Rectal smooth muscle tissue (tissue), 1 donor: ENCODE results near the gene ADPRHL1.

ENCODE experiments used
- H3K27ac ChIP-seq: one replicate; pipeline ENCODE4 v1.7.0; 2013; ENCODE audit warnings: low read depth, low read length, inconsistent platforms
- H3K27me3 ChIP-seq: one replicate; pipeline ENCODE4 v1.7.0; 2013; ENCODE audit warnings: low read length; ENCODE audit not compliant: control insufficient read depth, insufficient read depth
- H3K36me3 ChIP-seq: one replicate; pipeline ENCODE4 v1.7.0; 2013; ENCODE audit warnings: low read length; ENCODE audit not compliant: control insufficient read depth, insufficient read depth
- H3K4me1 ChIP-seq: one replicate; pipeline ENCODE4 v1.7.0; 2013; ENCODE audit warnings: low read length; ENCODE audit not compliant: control insufficient read depth, insufficient read depth
- H3K4me3 ChIP-seq: one replicate; pipeline ENCODE4 v1.7.0; 2013; ENCODE audit warnings: low read length
- H3K9ac ChIP-seq: one replicate; pipeline ENCODE4 v1.7.0; 2013; ENCODE audit warnings: low read length

ADPRHL1 gene

GRCh38 chr13:113413898-113414282 is 39.4 kb downstream of the ADPRHL1 start:
- Histone ChIP-seq H3K36me3 (no peaks in the 10 kb centered on the region), H3K4me3 (no peak overlapping the region), H3K9ac (no peak overlapping the region), H3K4me1 (peaks cover 8% of the 10 kb centered on the region), H3K27ac (peak overlapping the region; percentile 80), H3K27me3 (no peaks in the 10 kb centered on the region)

- Histone ChIP-seq H3K9ac (no peak overlapping the region), H3K36me3 (no peaks in the 10 kb centered on the region), H3K4me3 (no peak overlapping the region), H3K4me1 (peaks cover 8% of the 10 kb centered on the region), H3K27me3 (no peaks in the 10 kb centered on the region), H3K27ac (peak overlapping the region; percentile 80)
Observed at GRCh38 chr13:113413178-113413897, 40.0 kb downstream of the ADPRHL1 start.

GRCh38 chr13:113412440-113412839 is 40.8 kb downstream of the ADPRHL1 start:
- H3K4me1 ChIP-seq, result peaks cover 8% of the 10 kb centered on the region
- no peak overlapping the region for H3K27ac ChIP-seq
- no peaks in the 10 kb centered on the region for H3K36me3 ChIP-seq
- H3K27me3 ChIP-seq, result no peaks in the 10 kb centered on the region
- H3K9ac ChIP-seq, result no peak overlapping the region
- H3K4me3 ChIP-seq, result no peak overlapping the region

- H3K9ac ChIP-seq, result no peak overlapping the region
- H3K4me1 ChIP-seq, result peaks cover 8% of the 10 kb centered on the region
- peak overlapping the region; percentile 27 for H3K27ac ChIP-seq
- H3K36me3 ChIP-seq, result no peaks in the 10 kb centered on the region
- H3K27me3 ChIP-seq, result no peaks in the 10 kb centered on the region
- no peak overlapping the region for H3K4me3 ChIP-seq
Observed at GRCh38 chr13:113411216-113412023, 41.9 kb downstream of the ADPRHL1 start.

- Histone ChIP-seq H3K36me3 (no peaks in the 10 kb centered on the region), H3K9ac (no peak overlapping the region), H3K4me3 (no peak overlapping the region), H3K27me3 (no peaks in the 10 kb centered on the region), H3K27ac (peak overlapping the region; percentile 27), H3K4me1 (peaks cover 8% of the 10 kb centered on the region)
Observed at GRCh38 chr13:113410472-113411201, 42.7 kb downstream of the ADPRHL1 start.

- Histone ChIP-seq H3K36me3 (no peaks in the 10 kb centered on the region), H3K27me3 (no peaks in the 10 kb centered on the region), H3K4me1 (peaks cover 7% of the 10 kb centered on the region), H3K4me3 (no peak overlapping the region), H3K27ac (no peak overlapping the region), H3K9ac (no peak overlapping the region)
Observed at GRCh38 chr13:113408562-113408961, 44.7 kb downstream of the ADPRHL1 start.

GRCh38 chr13:113407531-113408393 is 45.5 kb downstream of the ADPRHL1 start:
- H3K4me3 ChIP-seq, result no peak overlapping the region
- H3K9ac ChIP-seq, result no peak overlapping the region
- H3K4me1 ChIP-seq, result peaks cover 4% of the 10 kb centered on the region
- H3K36me3 ChIP-seq, result no peaks in the 10 kb centered on the region
- H3K27ac ChIP-seq, result no peak overlapping the region
- no peaks in the 10 kb centered on the region for H3K27me3 ChIP-seq

- no peak overlapping the region for H3K9ac ChIP-seq
Observed at GRCh38 chr13:113407103-113407530, 46.2 kb downstream of the ADPRHL1 start.

GRCh38 chr13:113406321-113407102 is 46.8 kb downstream of the ADPRHL1 start:
- Histone ChIP-seq H3K4me3 (no peak overlapping the region), H3K27me3 (no peaks in the 10 kb centered on the region), H3K36me3 (no peaks in the 10 kb centered on the region), H3K27ac (no peak overlapping the region), H3K4me1 (peaks cover 4% of the 10 kb centered on the region), H3K9ac (no peak overlapping the region)

More at GRCh38 chr13:113407103-113407530, 46.2 kb downstream of the ADPRHL1 start:
- no peaks in the 10 kb centered on the region for H3K36me3 ChIP-seq
- H3K27me3 ChIP-seq, result no peaks in the 10 kb centered on the region
- no peak overlapping the region for H3K27ac ChIP-seq
- H3K4me1 ChIP-seq, result peaks cover 4% of the 10 kb centered on the region
- H3K4me3 ChIP-seq, result no peak overlapping the region

- H3K36me3 ChIP-seq, result no peaks in the 10 kb centered on the region
- no peak overlapping the region for H3K9ac ChIP-seq
- no peak overlapping the region for H3K27ac ChIP-seq
- H3K27me3 ChIP-seq, result no peaks in the 10 kb centered on the region
- H3K4me3 ChIP-seq, result no peak overlapping the region
- no peaks in the 10 kb centered on the region for H3K4me1 ChIP-seq
Observed at GRCh38 chr13:113405481-113406300, 47.6 kb downstream of the ADPRHL1 start.
